GM19023 (cell line): ENCODE results near the gene ATP2B2.

Experiments used
- ATAC-seq: cut with Tn5 transposase; IDR thresholded peaks from one replicate; pipeline ENCODE4 v1.9.1; 2021; ENCODE audit warnings: mild to moderate bottlenecking, moderate library complexity; ENCODE audit not compliant: unreplicated experiment

The ATP2B2 gene

DNA sequence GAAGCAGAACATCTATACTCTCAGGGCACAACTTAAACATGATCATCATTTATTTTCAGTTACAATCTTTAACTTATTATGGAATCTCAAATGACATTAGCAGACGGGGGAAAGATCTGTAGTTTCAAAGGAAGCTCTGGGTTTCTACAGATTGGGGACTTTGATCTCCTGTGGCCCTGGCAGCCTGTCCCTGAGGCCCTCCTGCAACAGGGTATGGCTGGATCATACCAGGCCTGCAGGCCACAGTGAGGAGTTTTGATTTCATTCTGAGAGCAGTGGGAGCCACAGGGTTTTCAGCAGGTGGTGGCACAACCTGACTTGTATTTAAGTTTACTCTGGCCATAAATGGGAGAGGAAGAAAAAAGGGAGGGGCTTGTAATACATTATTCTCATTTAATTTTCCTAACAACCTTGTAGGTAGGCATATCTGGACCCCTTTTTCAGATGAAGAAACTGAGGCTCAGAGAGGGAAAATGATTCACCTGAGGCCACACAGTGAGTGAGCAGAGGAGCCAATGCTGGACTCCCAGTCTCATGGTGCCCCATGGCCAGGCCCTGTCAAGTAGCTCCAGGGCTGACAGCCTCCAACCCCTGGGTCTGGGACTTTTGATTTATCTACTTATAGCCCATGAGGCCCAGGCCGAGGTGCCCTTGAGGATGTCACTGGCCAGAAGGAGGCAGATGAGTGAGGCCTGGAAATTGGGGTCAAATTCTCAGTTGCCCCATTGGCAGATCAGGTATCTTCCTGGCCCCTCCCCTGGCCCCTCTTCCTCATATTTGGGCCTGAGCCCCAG, 71.0 kb downstream of the ATP2B2 start:
- no peak for ATAC-seq

DNA sequence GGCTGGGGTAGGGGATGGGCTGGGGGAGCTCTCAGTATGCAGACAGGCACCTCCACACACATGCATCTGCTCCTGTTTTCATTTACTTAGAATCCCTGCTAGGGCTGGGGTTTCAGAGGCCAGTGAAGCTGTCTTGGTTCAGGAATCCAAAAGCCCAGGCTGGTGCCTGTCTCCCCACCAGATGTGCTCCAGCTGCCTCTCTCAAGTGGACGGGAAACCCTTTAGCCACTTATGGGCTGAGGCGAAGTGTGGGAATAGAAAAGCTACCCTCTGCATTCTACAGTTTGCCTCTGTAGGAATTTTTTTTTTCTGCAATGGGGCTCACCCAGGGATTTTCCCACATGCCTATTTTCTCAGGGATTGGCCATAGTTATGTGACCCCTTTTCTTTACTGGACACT, 72.5 kb downstream of the ATP2B2 start:
- ATAC-seq, result no peak

GRCh38 chr3:10432156-10432845, 73.1 kb downstream of the ATP2B2 start:
- ATAC-seq, result no peak

- ATAC-seq, result no peak
Observed at GRCh38 chr3:10430805-10431204, 74.6 kb downstream of the ATP2B2 start.

DNA sequence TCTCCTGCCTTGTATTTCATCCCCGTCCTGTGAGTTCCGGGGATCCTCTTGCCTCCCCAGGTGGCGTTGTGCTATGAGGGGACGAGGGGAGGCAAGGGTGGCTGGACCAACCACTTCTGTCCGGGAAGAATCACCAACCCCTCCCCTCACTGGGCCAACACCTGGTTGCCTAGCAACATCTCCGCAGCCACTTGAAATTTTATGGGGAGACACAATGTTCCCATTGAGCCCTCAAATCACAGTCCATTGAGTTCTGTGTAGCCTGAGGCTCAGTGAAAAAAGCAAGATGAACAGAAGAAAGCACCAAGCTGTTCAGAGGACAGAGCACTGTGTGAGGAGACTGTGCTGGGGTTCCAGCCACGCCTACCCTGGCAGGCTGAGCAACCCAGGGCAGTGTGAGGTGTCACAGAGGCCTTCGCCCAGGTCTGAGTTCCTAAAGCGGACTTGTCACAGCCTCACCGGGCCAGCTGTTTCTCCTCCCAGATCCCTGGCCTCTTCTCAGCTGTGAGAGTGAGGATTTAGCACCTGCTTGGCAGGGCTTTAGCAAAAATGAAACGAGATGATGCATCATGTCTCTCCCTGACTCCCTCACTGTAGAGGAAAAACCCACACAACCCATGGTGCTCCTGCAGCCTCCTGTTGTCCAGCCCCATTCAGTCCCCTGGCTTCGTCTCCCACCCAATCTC, 76.8 kb downstream of the ATP2B2 start:
- no peak for ATAC-seq

DNA sequence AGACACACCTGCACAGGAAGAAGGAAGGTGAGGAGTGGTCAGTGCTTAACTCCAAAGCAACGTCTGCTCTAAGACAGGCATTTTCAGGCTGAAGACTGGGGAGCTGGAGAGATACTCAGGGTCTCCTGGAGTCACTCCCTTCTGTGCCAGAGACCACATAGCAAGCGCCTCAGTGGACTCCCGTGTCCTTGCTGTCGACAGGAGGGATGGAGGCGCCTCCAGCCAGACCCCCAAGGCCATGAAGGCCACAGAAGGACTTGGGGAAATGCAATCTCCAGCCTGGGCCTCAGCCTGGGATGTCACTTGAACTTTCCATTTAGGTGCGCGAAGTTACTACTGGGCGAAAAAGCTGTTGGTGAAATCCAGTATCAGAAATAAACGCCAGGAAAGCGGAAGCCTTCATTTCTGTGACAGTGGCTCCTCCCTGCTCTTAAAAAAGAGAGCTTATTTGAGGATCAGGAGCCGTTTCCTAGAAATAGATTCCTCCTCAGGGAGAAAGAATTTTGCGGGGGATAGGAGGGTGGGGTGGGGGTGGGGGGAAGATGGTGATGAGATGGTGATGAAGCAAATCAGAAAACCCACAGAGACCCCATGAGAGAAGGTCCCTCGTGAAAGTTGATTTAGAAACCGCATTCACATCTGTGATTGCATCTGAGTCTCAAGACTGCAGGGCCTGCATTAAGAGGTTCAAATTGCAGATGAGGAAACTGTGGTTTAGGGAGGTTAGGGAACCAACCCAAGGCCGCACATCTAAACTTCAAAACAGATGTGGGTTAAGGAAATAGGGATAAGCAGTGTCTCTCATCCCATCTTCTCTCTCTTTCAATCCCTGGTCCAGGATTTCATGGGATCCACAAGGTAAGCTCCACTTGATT, 78.8 kb downstream of the ATP2B2 start:
- no peak for ATAC-seq

DNA sequence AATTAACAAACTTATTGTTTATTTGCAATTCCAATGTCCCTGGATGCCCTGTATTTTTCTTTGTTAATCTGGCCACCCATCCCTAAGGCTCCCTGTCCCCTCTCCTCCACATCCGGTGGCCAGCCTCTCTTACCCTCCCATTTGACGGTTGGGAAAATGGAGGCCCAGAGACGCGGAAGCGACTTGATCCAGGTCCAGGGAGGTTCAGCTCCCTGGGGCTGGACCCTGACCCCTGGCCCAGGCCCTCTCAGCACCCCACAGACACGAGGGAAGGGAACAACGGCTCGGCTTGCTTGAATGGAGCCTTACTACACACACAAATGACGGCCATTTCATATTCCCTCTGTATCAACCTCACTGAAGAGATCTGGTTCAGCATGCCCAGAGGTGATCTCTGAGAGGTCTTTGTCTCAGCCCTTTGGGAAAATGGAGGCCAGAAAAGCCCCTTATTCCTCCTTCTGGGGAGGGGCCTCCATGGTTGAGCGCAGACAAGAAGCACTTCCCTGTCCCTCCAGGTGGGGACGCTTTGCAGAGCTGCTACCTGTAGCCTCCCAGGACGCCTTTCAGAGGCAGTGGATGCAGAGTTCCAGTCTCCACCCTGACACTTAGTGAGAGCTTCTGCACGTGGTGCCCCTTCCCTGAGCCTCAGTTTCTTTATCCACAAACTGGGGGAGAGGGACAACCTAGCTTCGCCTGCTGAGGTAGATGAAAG, 82.1 kb downstream of the ATP2B2 start:
- no peak for ATAC-seq

GRCh38 chr3:10421996-10422395, 83.4 kb downstream of the ATP2B2 start:
- no peak for ATAC-seq

DNA sequence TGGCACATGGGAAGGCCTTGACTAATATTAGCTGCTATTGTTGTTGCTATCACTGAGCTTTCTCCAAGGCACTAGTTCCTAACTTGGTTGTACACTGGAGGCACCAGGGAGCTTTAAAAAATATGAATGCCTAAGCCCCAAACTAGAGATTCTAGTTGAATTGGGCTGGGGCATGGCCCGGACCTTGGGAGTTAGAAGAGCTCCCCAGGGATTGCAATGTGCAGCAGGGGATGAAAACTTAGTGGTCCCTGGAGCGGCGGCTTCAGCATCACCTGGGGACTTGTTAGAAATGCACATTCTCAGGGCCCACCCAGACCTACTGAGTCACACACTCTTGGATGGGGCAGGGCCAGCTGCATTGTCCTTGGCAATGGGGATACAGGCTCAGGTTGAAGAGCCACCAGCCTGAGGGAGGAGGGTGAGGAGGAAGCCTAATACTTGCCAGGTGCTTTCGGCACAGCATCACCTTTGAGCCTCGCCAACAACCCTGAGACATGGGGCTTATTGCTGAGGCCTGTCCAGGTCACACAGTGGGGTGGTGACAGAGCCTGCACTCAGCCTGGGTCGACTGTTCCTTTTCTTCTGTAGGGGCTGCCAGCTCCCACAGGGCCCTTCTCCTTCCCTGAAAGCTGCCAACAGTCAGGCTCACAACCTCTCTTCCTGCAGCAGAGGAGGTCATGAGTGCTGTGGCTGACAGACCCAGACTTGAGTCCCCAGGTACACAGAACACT, 84.5 kb downstream of the ATP2B2 start:
- ATAC-seq, result no peak

DNA sequence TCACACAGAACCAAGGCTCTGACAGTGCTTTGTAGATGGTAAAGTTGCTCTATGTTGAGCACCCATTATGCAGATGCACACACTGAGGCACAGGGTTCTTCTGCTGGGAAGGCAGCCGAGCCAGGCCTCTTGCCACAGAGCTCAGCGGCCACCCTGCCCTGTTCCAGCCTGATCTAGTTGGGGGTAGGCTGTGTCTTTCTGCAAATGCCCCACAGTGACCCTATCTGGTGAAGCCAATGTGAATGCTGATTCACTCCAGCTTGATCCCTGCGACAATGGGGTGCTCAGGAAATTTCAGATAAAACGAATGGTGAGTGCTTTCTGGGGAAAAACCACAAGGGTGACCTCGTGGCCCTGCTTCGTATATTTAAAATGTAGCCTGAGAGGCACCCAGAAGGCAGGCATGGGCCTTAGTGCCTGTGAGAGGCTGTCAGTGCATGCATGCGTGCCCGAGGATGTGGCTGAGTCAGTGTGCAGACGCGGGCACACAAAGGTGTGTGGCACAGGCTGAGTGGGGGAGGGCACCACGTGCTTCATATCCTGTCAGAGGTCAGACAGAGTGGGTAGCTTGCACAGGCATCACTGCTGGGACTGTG, 85.7 kb downstream of the ATP2B2 start:
- ATAC-seq, result no peak

DNA sequence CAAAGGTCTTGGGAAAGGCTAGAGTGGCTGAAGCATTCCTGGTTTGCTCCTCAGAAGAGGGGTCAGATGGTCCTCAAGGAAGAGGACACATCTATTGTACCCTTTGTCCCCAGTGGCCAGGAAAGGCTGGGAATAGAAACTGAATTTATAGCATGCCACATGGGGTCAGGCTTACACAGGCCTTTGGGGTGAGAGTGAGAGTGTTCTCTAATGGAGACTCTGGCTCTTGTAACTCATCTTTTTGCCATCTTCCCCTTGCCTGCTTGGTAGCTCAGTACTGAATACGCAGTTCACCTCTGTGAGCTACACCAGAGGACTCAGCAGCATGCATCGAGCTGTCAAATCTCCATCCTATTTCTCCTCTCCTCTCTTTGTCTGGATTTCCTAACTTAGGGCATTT, 87.5 kb downstream of the ATP2B2 start:
- ATAC-seq, result no peak

- ATAC-seq, result no peak
Observed at GRCh38 chr3:10416730-10417300, 88.6 kb downstream of the ATP2B2 start.

DNA sequence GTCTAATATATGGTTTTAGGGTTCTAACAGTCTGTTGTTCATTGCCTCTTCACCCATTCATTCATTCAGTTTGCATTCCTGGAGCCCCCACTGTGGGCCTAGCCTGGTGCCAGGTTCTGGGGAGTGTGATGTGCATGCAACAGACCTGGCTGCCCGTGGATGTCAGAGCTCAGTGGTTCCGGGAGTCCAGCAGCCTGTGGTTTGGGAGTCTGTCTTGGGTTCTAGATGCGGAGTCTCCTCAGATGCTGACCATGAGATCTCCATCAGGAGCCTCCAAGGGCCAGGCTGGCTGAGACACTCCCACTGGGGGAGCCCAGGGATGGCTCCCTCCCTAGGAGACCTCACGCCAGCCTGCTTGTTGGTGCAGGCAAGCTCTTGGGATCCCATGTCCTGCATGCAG, 92.3 kb downstream of the ATP2B2 start:
- no peak for ATAC-seq

DNA sequence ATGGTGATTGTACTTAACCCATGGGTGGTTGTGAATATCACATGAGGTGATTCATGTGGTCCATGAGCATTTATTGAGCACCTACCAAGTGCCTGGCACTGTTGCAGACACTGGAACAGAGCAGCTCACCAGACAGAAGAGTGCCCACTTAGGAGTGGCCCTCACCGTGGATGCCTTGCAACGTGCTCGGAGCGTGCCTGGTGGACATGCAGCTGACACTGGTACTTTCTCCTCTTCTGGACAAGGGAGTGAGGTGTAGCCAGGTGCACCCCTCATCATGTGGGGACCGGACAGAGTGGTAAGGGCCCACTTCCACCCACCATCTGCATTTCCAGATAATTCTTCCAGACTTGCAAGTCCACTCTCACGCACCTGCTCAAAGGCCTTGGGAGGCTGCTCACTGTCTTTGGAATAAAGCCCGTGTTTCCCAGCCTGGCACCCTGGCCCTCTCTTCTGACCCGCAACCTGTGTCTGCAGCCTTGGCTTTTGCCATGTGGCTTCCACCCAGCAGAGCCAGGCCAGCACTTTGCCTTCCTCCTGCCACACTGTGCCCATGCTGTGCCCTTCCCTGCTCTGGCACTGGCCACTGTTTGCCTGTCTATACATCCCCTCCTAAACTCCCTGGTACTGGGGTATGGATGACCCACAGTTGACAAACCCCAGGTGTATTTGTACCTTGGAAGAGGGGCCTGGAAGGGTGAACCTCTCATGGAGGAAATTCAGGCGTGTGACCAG, 93.6 kb downstream of the ATP2B2 start:
- no peak for ATAC-seq

- no peak for ATAC-seq
Observed at GRCh38 chr3:10410383-10411002, 94.9 kb downstream of the ATP2B2 start.

- ATAC-seq, result no peak
Observed at GRCh38 chr3:10408680-10409079, 96.7 kb downstream of the ATP2B2 start.

GRCh38 chr3:10407361-10407760, 98.0 kb downstream of the ATP2B2 start:
- ATAC-seq, result no peak

DNA sequence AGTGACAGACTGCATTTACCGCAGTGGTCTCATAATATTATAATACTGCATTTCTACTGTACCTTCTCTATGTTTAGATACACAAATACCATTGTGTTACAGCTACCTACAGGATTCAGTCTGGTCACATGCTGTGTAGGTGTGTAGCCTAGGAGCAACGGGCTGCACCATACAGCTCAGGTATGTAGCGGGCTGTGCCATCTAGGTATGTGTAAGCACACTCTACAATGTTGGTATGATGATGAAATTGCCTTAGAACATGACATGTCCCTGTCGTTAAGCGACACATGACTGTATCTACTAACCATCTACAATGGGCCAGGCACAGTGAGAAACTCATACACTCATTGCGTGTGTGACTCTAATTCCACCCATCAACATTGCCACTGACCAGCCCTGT, 99.0 kb downstream of the ATP2B2 start:
- no peak for ATAC-seq
